ENCODE data around the gene SH3PXD2A. TPM values are rescaled to one million over a fixed set of nuclear protein-coding genes. Genes with fewer than 3 reads are reported as not detected.

Gene SH3PXD2A
- total and polyA plus RNA-seq, 9 of the 15 experiments (the other 6 are each of a cell fraction or from before 2014, with no cell fraction given), result 0.41 to 9.3 (median 2.5) TPM

- TF ChIP-seq ZNF407 (IDR thresholded peaks at IDR 0.05; ENCODE audit: low read depth), result no peak
- no peak for TF ChIP-seq TEAD4 (IDR thresholded peaks at IDR 0.05; ENCODE audit: low read length)
- TF ChIP-seq TEAD4 (CRISPR knock-in tag; IDR thresholded peaks at IDR 0.05; ENCODE audit: borderline replicate concordance), result no peak
Observed at GRCh38 chr10:103893817-103894216, 38.4 kb upstream of the SH3PXD2A start (continued).

Data from K562 (cell line).